Measurements from ENCODE around the gene ANG. TPM values are rescaled to one million over a fixed set of nuclear protein-coding genes. Genes with fewer than 3 reads are reported as not detected.

The ANG gene
- total RNA-seq, 1 donor from 2014 or later: 0.82 TPM

DNA sequence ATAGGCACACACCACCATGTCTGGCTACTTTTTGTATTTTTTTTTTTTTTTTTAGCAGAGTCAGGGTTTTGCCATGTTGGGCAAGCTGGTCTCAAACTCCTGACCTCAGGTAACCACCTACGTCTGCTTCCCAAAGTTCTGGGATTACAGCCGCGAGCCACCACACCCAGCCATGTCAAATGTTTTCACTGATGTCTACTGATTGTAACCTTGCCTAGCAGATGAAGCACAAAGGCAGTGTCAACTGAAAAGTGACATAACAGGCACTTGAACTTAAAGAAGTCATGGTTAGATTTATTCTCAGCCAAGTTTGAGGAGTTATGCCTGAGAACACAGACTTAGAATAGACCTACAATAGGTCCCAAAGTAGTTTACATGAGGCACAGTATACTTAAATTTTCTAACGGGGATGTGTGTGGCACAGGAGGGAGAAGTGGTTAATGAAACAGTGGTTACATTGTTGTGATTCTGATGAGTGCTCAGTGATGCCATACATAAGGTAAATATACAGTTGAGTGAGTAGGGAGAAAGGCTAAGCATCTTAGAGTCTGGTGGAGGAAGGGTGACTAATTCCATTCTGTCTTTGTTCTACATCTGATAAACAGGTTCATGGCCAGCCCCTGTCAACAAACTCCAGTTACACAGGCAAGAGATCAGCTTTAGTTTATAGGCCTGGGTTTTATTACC is 16.8 kb upstream of the ANG start:
- FAIRE-seq: no peak
- no peak for DNase-seq (ENCODE audit: low spot score in 2 of 2)

- DNase-seq (ENCODE audit: low spot score in 2 of 2) (no peak), FAIRE-seq (no peak)
Measured at GRCh38 chr14:20675669-20676068, 12.9 kb upstream of the ANG start.

DNA sequence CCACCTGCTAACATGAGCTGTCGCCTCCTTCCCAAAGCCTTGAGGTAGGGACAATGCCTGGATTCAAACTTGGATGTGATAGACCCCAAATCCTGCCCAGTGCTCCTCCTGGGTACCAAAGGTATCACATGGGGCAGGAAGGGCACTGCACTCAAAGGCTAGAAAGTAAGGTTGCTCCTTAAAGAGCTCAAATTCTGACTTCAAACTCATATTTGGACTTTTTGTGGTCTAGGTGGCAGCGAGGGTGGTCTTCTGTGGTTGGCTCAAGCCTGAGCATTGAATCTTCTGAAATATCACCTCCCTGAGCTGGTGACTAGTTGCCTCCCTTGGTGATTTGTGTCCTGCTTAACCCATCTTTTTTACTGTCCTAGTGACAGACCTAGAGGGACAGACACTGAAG is 12.5 kb upstream of the ANG start:
- DNase-seq (ENCODE audit: low spot score in 2 of 2) (no peak), FAIRE-seq (no peak)

- FAIRE-seq (no peak), DNase-seq (ENCODE audit: low spot score in 2 of 2) (no peak)
Measured at GRCh38 chr14:20679907-20680306, 8.7 kb upstream of the ANG start.

DNA sequence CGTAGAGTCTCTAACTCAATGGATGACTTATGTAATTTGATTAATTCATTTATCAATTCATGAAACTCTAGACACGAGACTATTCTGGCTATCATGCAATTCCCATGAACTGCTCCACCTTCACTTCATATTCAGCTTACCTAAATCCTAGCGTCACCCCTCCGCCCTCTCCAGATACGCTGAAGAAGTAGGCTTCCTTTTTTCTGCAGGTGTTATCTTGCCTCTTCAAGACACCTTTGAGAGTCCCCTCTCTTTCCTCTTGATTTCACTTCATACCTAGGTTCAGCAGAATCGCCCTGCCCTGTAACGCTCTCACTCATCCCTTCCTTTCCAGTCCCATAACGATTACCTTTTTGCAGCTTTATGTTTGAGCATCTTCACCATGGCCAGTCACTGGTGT is 8.2 kb upstream of the ANG start:
- no peak for FAIRE-seq
- DNase-seq (ENCODE audit: low spot score in 2 of 2): no peak

DNA sequence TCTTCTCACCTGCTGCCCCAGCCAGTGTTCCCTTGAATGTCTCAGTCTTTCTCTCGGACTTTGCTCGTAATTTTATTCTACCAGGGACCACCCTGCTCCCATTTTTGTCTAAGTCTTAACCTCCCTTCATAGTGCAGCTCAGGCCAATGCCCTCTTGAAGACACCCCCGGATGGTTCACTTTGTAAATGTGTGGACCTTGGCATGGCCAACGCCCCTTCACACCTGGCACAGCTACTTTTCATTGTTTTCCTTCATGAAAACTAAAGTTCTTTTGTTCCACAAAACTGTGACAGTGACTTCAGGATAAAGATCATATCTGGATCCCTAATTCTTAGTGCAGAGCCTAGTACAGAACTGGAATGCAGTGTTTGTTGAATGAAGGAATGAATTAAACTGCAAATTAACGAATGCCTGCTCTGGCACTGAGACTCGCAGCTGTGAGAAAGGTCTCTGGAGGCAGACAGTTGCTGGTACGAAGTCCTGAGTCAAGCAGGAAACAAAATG is 7.7 kb upstream of the ANG start:
- DNase-seq (ENCODE audit: low spot score in 2 of 2): peak in 1 of 2 donors; percentile 54
- no peak for FAIRE-seq

- DNase-seq (ENCODE audit: low spot score in 2 of 2) (peak; percentile 60 to 65), FAIRE-seq (peak; percentile 13)
Measured at GRCh38 chr14:20681348-20682126, 7.0 kb upstream of the ANG start.

- DNase-seq (ENCODE audit: low spot score in 2 of 2) (peak in 1 of 2 donors; percentile 43), FAIRE-seq (no peak)
Measured at GRCh38 chr14:20682127-20682434, 6.5 kb upstream of the ANG start.

- FAIRE-seq: no peak
- DNase-seq (ENCODE audit: low spot score in 2 of 2): peak; percentile 77
Measured at GRCh38 chr14:20682435-20683124, 6.0 kb upstream of the ANG start.

DNA sequence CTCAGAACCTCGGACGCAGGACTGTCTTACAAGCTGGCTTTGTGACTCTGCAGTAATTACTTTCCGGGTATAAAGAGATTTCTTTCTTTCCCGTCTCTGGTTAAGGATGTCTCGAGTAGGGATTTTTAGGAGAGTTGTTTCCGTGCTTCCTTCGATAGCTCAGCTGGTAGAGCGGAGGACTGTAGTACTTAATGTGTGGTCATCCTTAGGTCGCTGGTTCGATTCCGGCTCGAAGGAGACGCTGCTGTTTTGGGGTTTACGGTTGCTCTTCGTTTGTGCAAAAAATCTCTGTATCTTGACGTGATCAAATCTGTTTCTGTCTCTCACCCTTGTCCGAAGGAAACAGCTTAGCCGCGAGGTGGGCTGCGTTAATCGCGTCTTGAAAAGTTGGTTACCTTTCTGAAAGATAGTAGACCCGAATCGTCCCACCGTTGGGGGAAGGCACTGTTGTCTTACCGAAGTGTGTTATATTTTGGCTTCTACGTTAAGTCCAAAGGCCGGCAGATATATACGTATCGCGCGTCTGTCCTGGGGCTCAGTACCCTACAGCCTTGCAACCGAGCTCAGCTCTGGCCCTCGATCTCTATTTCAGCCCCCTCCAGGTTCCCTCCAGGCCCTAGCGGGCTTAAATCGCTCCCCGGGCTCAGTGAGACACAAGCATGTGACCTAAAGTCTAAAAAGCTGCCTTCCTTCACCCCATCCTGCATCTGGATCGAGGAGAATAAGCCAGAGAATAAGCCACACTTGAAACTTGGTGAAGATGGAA is 5.3 kb upstream of the ANG start:
- DNase-seq (ENCODE audit: low spot score in 2 of 2) (peak; percentile 33 to 58), FAIRE-seq (no peak)

DNA sequence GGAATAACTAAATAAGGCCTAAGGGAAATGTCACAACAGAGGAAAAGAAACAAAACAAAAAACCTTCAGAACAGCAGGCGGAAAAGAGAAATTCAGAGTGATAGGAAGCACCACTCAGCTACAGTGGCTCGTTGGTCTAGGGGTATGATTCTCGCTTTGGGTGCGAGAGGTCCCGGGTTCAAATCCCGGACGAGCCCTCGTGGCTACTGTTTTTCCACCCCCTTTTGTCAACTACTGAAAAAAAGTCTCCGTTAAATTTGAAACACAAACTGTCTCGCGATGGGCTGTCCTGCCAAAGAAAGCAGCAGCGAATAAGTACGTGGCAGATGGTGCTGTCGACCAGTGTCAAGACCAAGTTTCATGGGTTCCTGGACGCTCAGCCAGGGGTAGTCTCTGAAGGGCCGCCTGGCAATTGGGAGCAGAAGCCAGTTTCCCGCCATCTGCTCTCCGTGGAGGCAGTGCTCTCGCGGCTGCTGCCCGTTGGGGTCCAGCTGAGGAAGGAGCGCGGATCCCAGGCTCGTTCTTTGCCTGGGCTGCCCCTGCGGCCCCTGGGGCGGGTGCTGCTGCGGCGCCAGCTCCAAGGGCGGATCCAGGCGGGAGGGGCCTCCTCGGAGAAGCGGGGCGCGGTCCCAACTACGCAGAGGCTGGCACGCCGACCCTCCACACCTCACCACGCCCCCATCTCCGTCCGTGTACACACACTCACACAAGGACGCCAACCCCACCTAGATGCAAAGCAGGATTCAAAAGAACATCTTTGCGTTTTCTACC is 4.5 kb upstream of the ANG start, which contains the start of gene RNASE4:
RNASE4 (plus strand) TSS at position 670 of the 771 bp plus-strand sequence. CDS start 14,812 bp downstream, outside the sequence.
- DNase-seq (ENCODE audit: low spot score in 2 of 2) (peak; percentile 43 to 63), FAIRE-seq (no peak)

- DNase-seq (ENCODE audit: low spot score in 2 of 2) (no peak), FAIRE-seq (no peak)
Measured at GRCh38 chr14:20684662-20685456, 3.7 kb upstream of the ANG start.

- DNase-seq (ENCODE audit: low spot score in 2 of 2): no peak
- no peak for FAIRE-seq
Measured at GRCh38 chr14:20686386-20687143, 2.0 kb upstream of the ANG start.

DNA sequence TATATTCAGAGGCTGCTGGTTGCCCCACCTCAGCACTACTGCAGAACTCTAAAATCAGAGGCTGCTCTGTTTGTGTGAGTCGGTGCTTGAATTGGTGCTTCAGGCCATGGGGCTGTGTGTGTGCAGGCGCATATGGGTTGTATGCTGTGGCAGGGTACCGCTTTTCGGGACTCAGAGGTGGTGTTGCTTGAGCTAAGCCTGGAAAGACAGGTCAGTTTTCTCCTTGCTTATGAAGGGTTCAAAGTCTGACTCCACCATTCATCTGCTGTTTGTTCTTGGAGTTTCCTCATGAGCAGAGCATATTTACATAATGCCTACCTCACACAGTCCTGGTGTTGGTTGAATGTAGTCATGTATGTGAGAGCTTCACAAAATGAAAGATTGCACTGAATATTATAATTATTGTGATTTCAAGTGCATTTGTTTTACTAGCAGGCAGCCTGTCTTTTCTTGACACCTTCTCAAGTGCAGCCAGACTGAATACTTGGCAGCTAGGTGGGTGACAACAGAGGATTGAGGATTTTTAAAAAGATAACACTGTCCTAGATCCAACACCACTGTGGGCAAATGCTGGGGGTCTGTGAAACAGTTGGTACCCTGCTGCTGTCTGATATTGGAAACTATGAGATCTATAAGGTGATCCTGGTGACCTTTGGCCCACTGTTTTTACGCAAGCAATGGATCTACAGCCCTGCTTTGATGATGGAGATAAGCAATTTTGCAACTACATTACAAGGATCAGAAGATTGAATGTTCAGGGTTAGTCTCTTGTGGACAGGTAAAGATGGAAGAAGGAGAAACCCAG is 1.0 kb upstream of the ANG start:
- DNase-seq (ENCODE audit: low spot score in 2 of 2): no peak

DNA sequence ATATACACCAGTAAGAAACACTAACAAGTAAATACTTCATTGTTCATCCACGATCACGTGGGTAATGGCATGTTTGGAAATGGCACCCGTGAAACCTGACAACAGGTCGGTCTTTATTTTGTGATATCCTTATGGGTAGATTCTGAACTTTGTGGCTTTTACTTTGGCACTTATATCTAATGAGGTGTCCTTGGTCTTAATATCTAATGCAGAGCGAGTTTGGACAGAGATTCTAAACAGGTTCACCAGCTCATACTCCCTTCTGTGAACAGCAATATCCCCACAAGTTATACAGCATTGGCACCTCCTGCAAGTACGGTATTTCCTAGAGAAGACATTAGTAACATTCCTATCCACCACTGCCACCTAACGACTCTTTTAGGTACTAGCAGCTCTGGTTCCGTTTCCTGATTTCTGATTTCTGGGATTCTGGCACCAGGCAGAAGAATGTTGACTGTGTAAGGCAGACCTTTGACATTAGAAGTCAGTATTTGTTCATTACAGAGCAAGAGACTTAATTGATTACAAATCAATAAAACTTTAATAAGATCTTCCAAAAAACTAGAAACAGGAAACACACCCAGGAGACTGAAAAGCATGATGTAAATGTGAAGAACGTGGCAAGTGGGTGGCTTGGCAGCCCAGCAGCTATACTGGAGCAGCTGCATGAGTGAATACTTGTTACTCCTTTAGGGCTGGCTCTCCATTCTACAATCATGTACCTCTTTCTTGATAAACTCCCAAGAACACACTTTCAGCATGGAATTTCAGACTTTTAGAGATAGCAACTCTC is 2.5 kb downstream of the ANG start:
- DNase-seq (ENCODE audit: low spot score in 2 of 2) (peak; percentile 56 to 73), FAIRE-seq (peak; percentile 56)

More for the DNA sequence above, 1.0 kb upstream of the ANG start:
- FAIRE-seq: no peak

GRCh38 chr14:20692116-20692751 is 3.7 kb downstream of the ANG start:
- no peak for FAIRE-seq
- no peak for DNase-seq (ENCODE audit: low spot score in 2 of 2)

Data from frontal cortex (tissue), 4 donors.